HCT116 (cell line): ENCODE data around the gene PCSK6. TPM values are rescaled to one million over a fixed set of nuclear protein-coding genes. Genes with fewer than 3 reads are reported as not detected.

Experiments used
- ATAC-seq: fragments of 200-7000 bp; cut with Tn5 transposase; 2 replicates; pipeline ENCODE4 v1.9.1; 2020; ENCODE audit warnings: mild to moderate bottlenecking, moderate library complexity
- BruUV-seq: library from RNA; stranded (reverse); fragments of 400-500 nt; replicated peaks from 2 replicates; lab custom pipeline; 2021; lab: Mats Ljungman, UMichigan
- CTCF ChIA-PET: fragments of 300-600 bp; sonication (Branson Sonifier 250); formaldehyde crosslinking; loops from one replicate; lab custom pipeline; 2021; ENCODE audit warnings: antibody characterized with exemption; lab: Charles Lee
- POLR2A ChIA-PET: fragments of 300-600, 350-600 bp; sonication (Branson Sonifier 250); formaldehyde crosslinking; loops from one replicate; lab custom pipeline; 2021; ENCODE audit warnings: antibody characterized with exemption; lab: Charles Lee
- RAD21 ChIA-PET, 2 experiments: fragments of 300-600 bp; sonication (Branson Sonifier 250); formaldehyde crosslinking; loops; one replicate each; lab custom pipeline; 2023; ENCODE audit warnings: low total read pairs in 2 of 2; ENCODE audit not compliant: uncharacterized antibody in 2 of 2, unreplicated experiment in 2 of 2, low non-redundant PET in 1 of 2; lab: Charles Lee
- DNase-seq: peaks from one replicate; pipeline ENCODE4 v3.0.0-alpha.2; 2010; ENCODE audit warnings: low read depth, low spot score
- H2AFZ ChIP-seq: fragments of 200-600 bp; shearing (Covaris generic), sonication (generic); 2 replicates; pipeline ENCODE4 v1.6.1; 2017; ENCODE audit warnings: low read depth, mixed run types, mixed read lengths, antibody characterized with exemption, low read length; ENCODE audit not compliant: poor library complexity, severe bottlenecking
- H3K27ac ChIP-seq: 2 replicates; pipeline ENCODE4 v1.5.1; 2012; ENCODE audit warnings: low read depth, low read length
- H3K27me3 ChIP-seq: fragments of 200-600 bp; sonication (generic); 2 replicates; pipeline ENCODE4 v1.6.1; 2016; ENCODE audit warnings: mixed run types, low read length, mixed read lengths; ENCODE audit not compliant: insufficient read depth
- H3K36me3 ChIP-seq, 2 experiments: fragments of 200-500 bp in 1 of 2; fragments of 200-600 bp in 1 of 2; sonication (Bioruptor generic) in 1 of 2; sonication (generic) in 1 of 2; 2 replicates each; pipeline versions ENCODE4 v1.5.1 to v1.6.1; 2014 to 2016; ENCODE audit warnings: low read length in 2 of 2, inconsistent platforms in 1 of 2, mixed read lengths in 1 of 2, mixed run types in 1 of 2; ENCODE audit not compliant: insufficient read depth in 2 of 2, control insufficient read depth in 1 of 2
- H3K4me1 ChIP-seq, 2 experiments: fragments of 200-600 bp in 1 of 2; sonication (generic) in 1 of 2; 2 replicates each; pipeline versions ENCODE4 v1.5.1 to v1.6.1; 2012 to 2017; ENCODE audit warnings: low read length in 2 of 2, inconsistent platforms in 1 of 2, mild to moderate bottlenecking in 1 of 2, mixed read lengths in 1 of 2, mixed run types in 1 of 2, moderate library complexity in 1 of 2; ENCODE audit not compliant: insufficient read depth in 2 of 2, control insufficient read depth in 1 of 2
- H3K4me2 ChIP-seq: fragments of 200-600 bp; sonication (generic); 2 replicates; pipeline ENCODE4 v1.6.1; 2017; ENCODE audit warnings: mixed run types, low read length, mixed read lengths
- H3K4me3 ChIP-seq, 2 experiments: fragments of 200-600 bp in 1 of 2; sonication (generic) in 1 of 2; replicated peaks in 1 of 2; 2 replicates each; pipeline ENCODE4 v1.5.1; 2011 to 2016; ENCODE audit warnings: low read length in 2 of 2, control low read depth in 1 of 2, low read depth in 1 of 2, mild to moderate bottlenecking in 1 of 2, mixed read lengths in 1 of 2, mixed run types in 1 of 2
- H3K79me2 ChIP-seq: fragments of 200-600 bp; sonication (generic); 2 replicates; pipeline ENCODE4 v1.6.1; 2017; ENCODE audit warnings: mild to moderate bottlenecking, mixed run types, low read length, moderate library complexity, mixed read lengths; ENCODE audit not compliant: insufficient read depth
- H3K9ac ChIP-seq: fragments of 200-600 bp; sonication (generic); 2 replicates; pipeline ENCODE4 v1.6.1; 2016; ENCODE audit warnings: low read length, mixed read lengths
- H3K9me2 ChIP-seq: fragments of 200-600 bp; sonication (generic), shearing (Covaris generic); 2 replicates; pipeline ENCODE4 v1.6.1; 2017; ENCODE audit warnings: mixed run types, mild to moderate bottlenecking, moderate library complexity; ENCODE audit not compliant: insufficient read depth
- H3K9me3 ChIP-seq, 2 experiments: fragments of 200-500 bp in 1 of 2; fragments of 200-600 bp in 1 of 2; sonication (Bioruptor generic) in 1 of 2; sonication (generic) in 1 of 2; 2 replicates each; pipeline ENCODE4 v1.6.1; 2014 to 2017; ENCODE audit warnings: low read length in 2 of 2, mixed read lengths in 2 of 2, inconsistent platforms in 1 of 2, low read depth in 1 of 2, mild to moderate bottlenecking in 1 of 2, mixed run types in 1 of 2, moderate library complexity in 1 of 2; ENCODE audit not compliant: control insufficient read depth in 1 of 2, insufficient read depth in 1 of 2
- H4K20me1 ChIP-seq: fragments of 200-600 bp; sonication (generic), shearing (Covaris generic); 2 replicates; pipeline ENCODE4 v1.6.1; 2017; ENCODE audit warnings: mixed run types, mild to moderate bottlenecking, moderate library complexity; ENCODE audit not compliant: insufficient read depth
- CBX3 ChIP-seq: IDR thresholded peaks from 2 replicates; pipeline ENCODE4 v1.6.1; 2012; ENCODE audit warnings: low read depth
- CTCF ChIP-seq, 3 experiments: fragments of 200-600 bp in 1 of 3; sonication (generic) in 1 of 3; IDR thresholded peaks in 2 of 3; conservative IDR thresholded peaks in 1 of 3; 2 replicates each; pipeline ENCODE4 v1.5.1; 2012 to 2017; ENCODE audit warnings: low read depth in 2 of 3, low read length in 2 of 3, antibody characterized with exemption in 1 of 3, borderline replicate concordance in 1 of 3, control low read depth in 1 of 3, mild to moderate bottlenecking in 1 of 3, mixed read lengths in 1 of 3, mixed run types in 1 of 3, moderate library complexity in 1 of 3; ENCODE audit not compliant: insufficient read depth in 1 of 3
- ELF1 ChIP-seq: IDR thresholded peaks from 2 replicates; pipeline ENCODE4 v1.6.1; 2012; ENCODE audit warnings: low read depth, borderline replicate concordance
- EZH2 ChIP-seq: fragments of 200-600 bp; sonication (generic); IDR thresholded peaks from 2 replicates; pipeline ENCODE4 v1.6.1; 2017; ENCODE audit warnings: antibody characterized with exemption, mixed run types
- EZH2phosphoT487 ChIP-seq: fragments of 200-600 bp; IDR thresholded peaks from 2 replicates; pipeline ENCODE4 v1.6.1; 2018; ENCODE audit warnings: antibody characterized with exemption, borderline replicate concordance
- JUND ChIP-seq: IDR thresholded peaks from 2 replicates; pipeline ENCODE4 v1.6.1; 2012
- POLR2A ChIP-seq: IDR thresholded peaks from 2 replicates; pipeline ENCODE4 v1.7.0; 2011; ENCODE audit warnings: borderline replicate concordance; ENCODE audit not compliant: insufficient read depth, insufficient read length; ENCODE audit errors: extremely low read depth
- SIN3A ChIP-seq: IDR thresholded peaks from 2 replicates; pipeline ENCODE4 v1.6.1; 2012; ENCODE audit warnings: low read depth
- TCF7L2 ChIP-seq: IDR thresholded peaks from 2 replicates; pipeline ENCODE4 v1.7.0; 2011; ENCODE audit warnings: borderline replicate concordance, inconsistent platforms; ENCODE audit not compliant: insufficient read depth, insufficient read length; ENCODE audit errors: extremely low read depth
- intact Hi-C: fragments of 100-400 bp; cut with micrococcal nuclease; formaldehyde crosslinking; loops from 2 replicates; pipeline ENCODE4 v1.10.0; 2022
- total RNA-seq: library from RNA; stranded (reverse); gene quantifications from one replicate; pipeline ENCODE4 v1.2.1, GENCODE V29; 2021; ENCODE audit not compliant: unreplicated experiment
- TF ChIP-seq, protein P1 (sequence below): IDR thresholded peaks from 2 replicates; pipeline ENCODE4 v1.6.1; 2011; ENCODE audit warnings: mild to moderate bottlenecking, low read length, moderate library complexity; ENCODE audit not compliant: insufficient replicate concordance; ENCODE audit errors: extremely low read depth
- TF ChIP-seq, protein P2 (sequence below): IDR thresholded peaks from 2 replicates; pipeline ENCODE4 v1.6.1; 2012; ENCODE audit warnings: low read depth

PCSK6 gene
- total RNA-seq, 1 experiment from 2014 or later = 13.5 TPM

DNA sequence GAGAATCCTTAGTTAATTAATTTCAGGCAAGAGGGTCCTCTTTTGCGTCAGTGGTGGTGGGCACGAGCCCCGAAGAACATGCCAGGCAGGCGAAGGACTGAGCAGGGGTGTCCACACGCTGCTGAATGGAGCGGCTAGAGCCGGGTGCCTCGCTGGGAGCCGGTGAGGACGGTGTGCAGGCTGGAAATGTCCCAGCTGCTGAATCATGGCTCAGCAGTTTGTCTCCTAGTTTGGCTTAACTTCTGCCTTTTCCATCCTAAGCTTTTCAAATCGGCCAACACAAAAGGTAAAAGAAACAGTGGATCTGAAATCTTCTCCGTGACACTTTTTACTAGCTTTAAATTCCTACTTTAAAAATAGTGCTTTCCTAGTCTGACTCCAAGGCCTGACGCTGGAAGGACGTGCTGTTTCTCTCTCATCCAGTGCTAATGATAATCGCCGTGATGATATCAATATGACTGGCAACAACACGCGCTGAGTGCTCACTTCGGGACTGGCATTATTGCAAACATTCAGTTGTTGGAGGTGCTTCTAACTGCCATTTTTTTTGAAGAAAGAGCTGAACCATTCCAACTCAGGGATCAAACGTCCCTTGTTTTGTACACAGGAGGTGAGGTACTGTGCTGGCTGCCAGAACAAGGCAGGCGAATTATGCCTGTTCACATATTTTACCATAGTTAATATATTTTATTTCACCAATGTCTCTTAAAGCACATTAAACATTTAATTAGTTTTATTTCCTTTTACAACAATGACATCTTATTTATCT is 19.8 kb downstream of the PCSK6 start:
- no peaks in the 10 kb centered on the region for H3K36me3 ChIP-seq
- H3K9me2 ChIP-seq = no peaks in the 10 kb centered on the region
- no peak overlapping the region for H3K27ac ChIP-seq
- DNase-seq (no peak), ATAC-seq (no peak)
- no peaks in the 10 kb centered on the region for H3K4me1 ChIP-seq
- ChIA-PET POLR2A (no interaction called here), CTCF (no interaction called here), RAD21 (interaction anchor here in 1 of 2 experiments (0.9 kb wide), 1 partner anchor 40 kb away, joined by 3 read pairs; no protein-coding TSS in a partner anchor)
- no TSS peak for BruUV-seq
- no peaks in the 10 kb centered on the region for H3K9me3 ChIP-seq
- intact Hi-C loops = no loop called here
- no peak overlapping the region for H2AFZ ChIP-seq
- H3K79me2 ChIP-seq = no peaks in the 10 kb centered on the region
- no peak overlapping the region for H3K9ac ChIP-seq
- no peaks in the 10 kb centered on the region for H4K20me1 ChIP-seq
- H3K27me3 ChIP-seq = no peaks in the 10 kb centered on the region
- no peak overlapping the region for H3K4me3 ChIP-seq
- TF ChIP-seq, protein P1, sequence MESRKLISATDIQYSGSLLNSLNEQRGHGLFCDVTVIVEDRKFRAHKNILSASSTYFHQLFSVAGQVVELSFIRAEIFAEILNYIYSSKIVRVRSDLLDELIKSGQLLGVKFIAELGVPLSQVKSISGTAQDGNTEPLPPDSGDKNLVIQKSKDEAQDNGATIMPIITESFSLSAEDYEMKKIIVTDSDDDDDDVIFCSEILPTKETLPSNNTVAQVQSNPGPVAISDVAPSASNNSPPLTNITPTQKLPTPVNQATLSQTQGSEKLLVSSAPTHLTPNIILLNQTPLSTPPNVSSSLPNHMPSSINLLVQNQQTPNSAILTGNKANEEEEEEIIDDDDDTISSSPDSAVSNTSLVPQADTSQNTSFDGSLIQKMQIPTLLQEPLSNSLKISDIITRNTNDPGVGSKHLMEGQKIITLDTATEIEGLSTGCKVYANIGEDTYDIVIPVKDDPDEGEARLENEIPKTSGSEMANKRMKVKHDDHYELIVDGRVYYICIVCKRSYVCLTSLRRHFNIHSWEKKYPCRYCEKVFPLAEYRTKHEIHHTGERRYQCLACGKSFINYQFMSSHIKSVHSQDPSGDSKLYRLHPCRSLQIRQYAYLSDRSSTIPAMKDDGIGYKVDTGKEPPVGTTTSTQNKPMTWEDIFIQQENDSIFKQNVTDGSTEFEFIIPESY = no peak
- no peak for TF ChIP-seq POLR2A
- TF ChIP-seq ELF1 = no peak
- no peak for TF ChIP-seq CBX3
- TF ChIP-seq SIN3A = no peak
- TF ChIP-seq CTCF (IDR thresholded peaks at IDR 0.05 in 2 of 3, conservative IDR thresholded peaks at IDR 0.05 in 1 of 3; ENCODE audit: borderline replicate concordance in 1 of 3, insufficient read depth in 1 of 3, low read depth in 2 of 3, low read length in 2 of 3) = no peak
- TF ChIP-seq, protein P2, sequence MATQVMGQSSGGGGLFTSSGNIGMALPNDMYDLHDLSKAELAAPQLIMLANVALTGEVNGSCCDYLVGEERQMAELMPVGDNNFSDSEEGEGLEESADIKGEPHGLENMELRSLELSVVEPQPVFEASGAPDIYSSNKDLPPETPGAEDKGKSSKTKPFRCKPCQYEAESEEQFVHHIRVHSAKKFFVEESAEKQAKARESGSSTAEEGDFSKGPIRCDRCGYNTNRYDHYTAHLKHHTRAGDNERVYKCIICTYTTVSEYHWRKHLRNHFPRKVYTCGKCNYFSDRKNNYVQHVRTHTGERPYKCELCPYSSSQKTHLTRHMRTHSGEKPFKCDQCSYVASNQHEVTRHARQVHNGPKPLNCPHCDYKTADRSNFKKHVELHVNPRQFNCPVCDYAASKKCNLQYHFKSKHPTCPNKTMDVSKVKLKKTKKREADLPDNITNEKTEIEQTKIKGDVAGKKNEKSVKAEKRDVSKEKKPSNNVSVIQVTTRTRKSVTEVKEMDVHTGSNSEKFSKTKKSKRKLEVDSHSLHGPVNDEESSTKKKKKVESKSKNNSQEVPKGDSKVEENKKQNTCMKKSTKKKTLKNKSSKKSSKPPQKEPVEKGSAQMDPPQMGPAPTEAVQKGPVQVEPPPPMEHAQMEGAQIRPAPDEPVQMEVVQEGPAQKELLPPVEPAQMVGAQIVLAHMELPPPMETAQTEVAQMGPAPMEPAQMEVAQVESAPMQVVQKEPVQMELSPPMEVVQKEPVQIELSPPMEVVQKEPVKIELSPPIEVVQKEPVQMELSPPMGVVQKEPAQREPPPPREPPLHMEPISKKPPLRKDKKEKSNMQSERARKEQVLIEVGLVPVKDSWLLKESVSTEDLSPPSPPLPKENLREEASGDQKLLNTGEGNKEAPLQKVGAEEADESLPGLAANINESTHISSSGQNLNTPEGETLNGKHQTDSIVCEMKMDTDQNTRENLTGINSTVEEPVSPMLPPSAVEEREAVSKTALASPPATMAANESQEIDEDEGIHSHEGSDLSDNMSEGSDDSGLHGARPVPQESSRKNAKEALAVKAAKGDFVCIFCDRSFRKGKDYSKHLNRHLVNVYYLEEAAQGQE = no peak
- no peak for TF ChIP-seq EZH2
- no peak for TF ChIP-seq TCF7L2
- TF ChIP-seq JUND = no peak
- TF ChIP-seq EZH2phosphoT487 = no peak
- H3K4me2 ChIP-seq = no peak overlapping the region
